SK-N-SH treated with all-trans-retinoic acid at 6 μM for 48 hours (cell line): ENCODE results near the gene GALNT5.
"Not testable (repeated sequence)": the region's sequence is repeated elsewhere in the genome, so short reads cannot be mapped to it uniquely, and the experiment has no call there.

ENCODE experiments used
- ATAC-seq: fragments of 200-7000 bp; cut with Tn5 transposase; 3 replicates; pipeline ENCODE4 v1.9.1; 2020; ENCODE audit warnings: mild to moderate bottlenecking, moderate library complexity
- ARNTL ChIP-seq: fragments of 450-650 bp; formaldehyde crosslinking; IDR thresholded peaks from 2 replicates; pipeline ENCODE4 v1.5.0; 2020; ENCODE audit warnings: low read depth, mild to moderate bottlenecking, moderate library complexity, borderline replicate concordance
- ESRRG ChIP-seq: fragments of 250-450 bp; sonication (Bioruptor Pico); IDR thresholded peaks from 2 replicates; pipeline ENCODE4 v1.6.1; 2021; ENCODE audit warnings: mild to moderate bottlenecking
- GLIS3 ChIP-seq: fragments of 250-450 bp; sonication (Bioruptor Pico); IDR thresholded peaks from 2 replicates; pipeline ENCODE4 v1.5.0; 2020; ENCODE audit warnings: mild to moderate bottlenecking, moderate library complexity
- ISL1 ChIP-seq: fragments of 250-450 bp; sonication (Bioruptor Pico); IDR thresholded peaks from 2 replicates; pipeline ENCODE4 v2.1.2; 2022; ENCODE audit warnings: mild to moderate bottlenecking, moderate library complexity
- OSR1 ChIP-seq: fragments of 250-450 bp; sonication (Bioruptor Pico); IDR thresholded peaks from 2 replicates; pipeline ENCODE4 v1.8.0; 2022; ENCODE audit warnings: moderate library complexity, mild to moderate bottlenecking, inconsistent platforms
- RARB ChIP-seq: fragments of 250-450 bp; sonication (Bioruptor Pico); IDR thresholded peaks from 2 replicates; pipeline ENCODE4 v1.8.0; 2021; ENCODE audit warnings: mild to moderate bottlenecking, moderate library complexity
- TCF4 ChIP-seq: fragments of 250-450 bp; sonication (Bioruptor Pico); IDR thresholded peaks from 2 replicates; pipeline ENCODE4 v1.8.0; 2021; ENCODE audit warnings: mild to moderate bottlenecking, moderate library complexity, borderline replicate concordance
- ZC3H10 ChIP-seq: fragments of 250-450 bp; sonication (Bioruptor Pico); IDR thresholded peaks from 2 replicates; pipeline ENCODE4 v1.5.1; 2021; ENCODE audit warnings: mild to moderate bottlenecking, moderate library complexity
- ZFP3 ChIP-seq: fragments of 250-450 bp; sonication (Bioruptor Pico); IDR thresholded peaks from 2 replicates; pipeline ENCODE4 v1.5.0; 2020; ENCODE audit warnings: mild to moderate bottlenecking, moderate library complexity
- ZFP30 ChIP-seq: fragments of 450-650 bp; formaldehyde crosslinking; IDR thresholded peaks from 2 replicates; pipeline ENCODE4 v1.5.0; 2022; ENCODE audit warnings: mild to moderate bottlenecking, moderate library complexity
- ZNF565 ChIP-seq: fragments of 450-650 bp; formaldehyde crosslinking; conservative IDR thresholded peaks from 2 replicates; pipeline ENCODE4 v1.5.0; 2020; ENCODE audit warnings: low read depth, mild to moderate bottlenecking, moderate library complexity
- ZNF70 ChIP-seq: fragments of 450-650 bp; formaldehyde crosslinking; IDR thresholded peaks from 2 replicates; pipeline ENCODE4 v1.5.0; 2020; ENCODE audit warnings: mild to moderate bottlenecking, moderate library complexity
- TF ChIP-seq, protein P1 (sequence below): fragments of 250-450 bp; sonication (Bioruptor Pico); IDR thresholded peaks from 2 replicates; pipeline ENCODE4 v1.5.1; 2020; ENCODE audit warnings: low read depth, mild to moderate bottlenecking, moderate library complexity
- TF ChIP-seq, protein P2 (sequence below): fragments of 250-450 bp; sonication (Bioruptor Pico); IDR thresholded peaks from 2 replicates; pipeline ENCODE4 v1.8.0; 2020; ENCODE audit warnings: mild to moderate bottlenecking, moderate library complexity, borderline replicate concordance
- TF ChIP-seq, protein P3 (sequence below): fragments of 250-450 bp; sonication (Bioruptor Pico); IDR thresholded peaks from 2 replicates; pipeline ENCODE4 v1.5.0; 2020; ENCODE audit warnings: mild to moderate bottlenecking, moderate library complexity
- TF ChIP-seq, protein P4 (sequence below): fragments of 250-450 bp; sonication (Bioruptor Pico); IDR thresholded peaks from 2 replicates; pipeline ENCODE4 v1.8.0; 2021; ENCODE audit warnings: low read depth, mild to moderate bottlenecking, moderate library complexity, borderline replicate concordance
- TF ChIP-seq, protein P5 (sequence below): fragments of 250-450 bp; sonication (Bioruptor Pico); IDR thresholded peaks from 2 replicates; pipeline ENCODE4 v1.5.1; 2021; ENCODE audit warnings: mild to moderate bottlenecking, moderate library complexity

Gene GALNT5

DNA sequence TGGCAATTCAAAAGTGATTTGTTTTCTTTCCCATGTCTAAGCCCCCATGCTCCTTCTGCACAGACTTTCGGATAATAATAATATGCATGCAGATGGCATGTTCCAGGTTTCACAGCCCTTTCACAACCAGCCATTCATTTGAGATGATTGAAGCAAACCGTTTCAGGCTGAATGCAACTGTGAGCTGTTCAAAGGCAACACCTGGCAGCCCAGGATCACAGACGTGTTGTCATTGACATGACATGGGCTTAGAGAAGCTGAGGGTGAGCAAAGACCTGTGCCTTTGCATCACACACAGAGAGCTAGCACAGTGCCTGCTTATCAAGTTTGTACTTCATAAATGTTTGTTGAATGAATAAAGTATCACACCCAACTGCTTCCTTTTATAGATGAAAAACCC lies 80.5 kb downstream of the GALNT5 start:
- no peak for ATAC-seq
- TF ChIP-seq, protein P1, sequence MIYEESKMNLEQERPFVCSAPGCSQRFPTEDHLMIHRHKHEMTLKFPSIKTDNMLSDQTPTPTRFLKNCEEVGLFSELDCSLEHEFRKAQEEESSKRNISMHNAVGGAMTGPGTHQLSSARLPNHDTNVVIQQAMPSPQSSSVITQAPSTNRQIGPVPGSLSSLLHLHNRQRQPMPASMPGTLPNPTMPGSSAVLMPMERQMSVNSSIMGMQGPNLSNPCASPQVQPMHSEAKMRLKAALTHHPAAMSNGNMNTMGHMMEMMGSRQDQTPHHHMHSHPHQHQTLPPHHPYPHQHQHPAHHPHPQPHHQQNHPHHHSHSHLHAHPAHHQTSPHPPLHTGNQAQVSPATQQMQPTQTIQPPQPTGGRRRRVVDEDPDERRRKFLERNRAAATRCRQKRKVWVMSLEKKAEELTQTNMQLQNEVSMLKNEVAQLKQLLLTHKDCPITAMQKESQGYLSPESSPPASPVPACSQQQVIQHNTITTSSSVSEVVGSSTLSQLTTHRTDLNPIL (CRISPR knock-in tag) = no peak

DNA sequence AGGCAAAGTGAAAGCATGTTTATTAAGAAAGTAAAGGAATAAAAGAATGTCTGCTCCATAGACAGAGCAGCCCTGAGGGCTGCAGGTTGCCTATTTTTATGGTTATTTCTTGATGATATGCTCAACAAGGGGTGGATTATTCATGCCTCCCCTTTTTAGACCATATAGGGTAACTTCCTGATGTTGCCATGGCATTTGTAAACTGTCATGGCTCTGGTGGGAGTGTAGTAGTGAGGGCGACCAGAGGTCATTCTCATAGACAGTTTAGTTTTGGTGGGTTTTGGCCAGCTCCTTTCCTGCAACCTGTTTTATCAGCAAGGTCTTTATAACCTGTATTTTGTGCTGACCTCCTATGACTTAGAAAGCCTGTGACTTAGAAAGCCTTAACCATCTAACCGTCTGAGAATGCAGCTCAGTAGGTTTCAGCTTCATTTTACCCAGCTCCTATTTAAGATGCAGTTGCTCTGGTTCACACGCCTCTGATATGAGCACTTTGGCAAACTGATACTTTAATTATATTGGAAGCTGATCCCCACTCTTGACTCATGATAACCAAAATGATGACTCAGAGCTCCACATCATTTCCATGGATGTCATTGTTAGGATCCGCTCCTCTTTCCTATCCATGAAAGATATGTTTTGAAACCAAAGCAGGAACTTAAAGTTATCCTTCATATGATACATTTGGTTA lies 82.6 kb downstream of the GALNT5 start:
- TF ChIP-seq GLIS3 (no peak), ZNF70 (CRISPR knock-in tag) (no peak)
- no peak for ATAC-seq

DNA sequence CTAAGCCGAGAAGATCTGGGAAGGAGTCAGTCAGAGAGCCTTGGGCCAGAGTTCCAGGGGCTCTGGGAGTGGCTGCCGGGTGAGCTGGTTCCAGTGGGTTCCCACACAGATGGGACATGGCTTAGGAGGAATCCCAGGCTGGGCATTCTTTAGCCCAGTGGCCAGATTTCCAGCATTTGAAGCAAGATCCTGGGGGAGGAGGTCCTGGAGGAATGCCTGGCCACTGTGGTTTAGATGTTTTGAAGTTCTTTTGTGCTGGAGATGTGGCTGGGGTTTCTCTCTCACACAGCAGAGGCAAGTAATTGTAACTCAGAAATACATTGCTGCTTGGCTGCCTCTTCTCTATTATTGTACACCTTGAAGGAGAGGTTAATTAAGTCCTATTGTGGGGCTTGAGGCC lies 83.9 kb downstream of the GALNT5 start:
- ATAC-seq = not testable (repeated sequence)

DNA sequence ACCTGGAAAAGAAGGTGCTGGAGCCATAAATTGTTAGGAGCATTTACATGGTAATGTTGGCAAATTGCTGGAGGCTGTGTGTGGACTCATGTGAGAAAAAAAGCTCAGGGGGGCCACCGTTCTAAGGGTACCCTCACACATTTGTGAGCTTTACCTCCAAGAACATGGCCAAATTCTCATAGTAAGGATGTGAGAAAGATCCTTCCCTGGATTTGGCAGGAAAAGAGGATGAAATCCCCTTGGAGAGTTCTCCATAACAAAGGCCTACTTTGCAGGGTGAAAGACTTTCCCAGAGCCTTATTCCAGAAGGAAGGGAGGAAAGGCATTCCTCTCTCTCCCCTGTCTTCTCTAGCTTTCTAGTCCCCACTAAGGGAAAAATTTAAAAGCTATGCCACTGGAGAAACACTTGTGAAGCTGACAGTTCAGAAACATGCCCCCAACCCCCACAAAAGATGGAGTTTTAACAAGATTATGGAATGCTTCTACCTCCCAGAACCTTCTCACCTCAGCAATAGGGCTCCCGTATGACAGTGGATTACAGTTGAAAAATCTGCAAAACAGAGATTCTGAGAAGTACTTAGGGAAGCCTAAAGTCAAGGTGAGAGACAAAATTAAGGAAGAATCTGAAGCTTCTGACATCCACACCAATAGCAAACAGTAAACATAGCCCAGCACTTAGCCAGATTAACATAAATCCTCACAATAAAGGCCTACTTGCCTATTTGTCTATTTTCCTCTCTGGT lies 88.3 kb downstream of the GALNT5 start:
- ATAC-seq = no peak
- TF ChIP-seq, protein P2, sequence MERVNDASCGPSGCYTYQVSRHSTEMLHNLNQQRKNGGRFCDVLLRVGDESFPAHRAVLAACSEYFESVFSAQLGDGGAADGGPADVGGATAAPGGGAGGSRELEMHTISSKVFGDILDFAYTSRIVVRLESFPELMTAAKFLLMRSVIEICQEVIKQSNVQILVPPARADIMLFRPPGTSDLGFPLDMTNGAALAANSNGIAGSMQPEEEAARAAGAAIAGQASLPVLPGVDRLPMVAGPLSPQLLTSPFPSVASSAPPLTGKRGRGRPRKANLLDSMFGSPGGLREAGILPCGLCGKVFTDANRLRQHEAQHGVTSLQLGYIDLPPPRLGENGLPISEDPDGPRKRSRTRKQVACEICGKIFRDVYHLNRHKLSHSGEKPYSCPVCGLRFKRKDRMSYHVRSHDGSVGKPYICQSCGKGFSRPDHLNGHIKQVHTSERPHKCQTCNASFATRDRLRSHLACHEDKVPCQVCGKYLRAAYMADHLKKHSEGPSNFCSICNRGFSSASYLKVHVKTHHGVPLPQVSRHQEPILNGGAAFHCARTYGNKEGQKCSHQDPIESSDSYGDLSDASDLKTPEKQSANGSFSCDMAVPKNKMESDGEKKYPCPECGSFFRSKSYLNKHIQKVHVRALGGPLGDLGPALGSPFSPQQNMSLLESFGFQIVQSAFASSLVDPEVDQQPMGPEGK = no peak
- TF ChIP-seq OSR1 (CRISPR knock-in tag) (no peak), ZFP30 (CRISPR knock-in tag) (no peak), ISL1 (CRISPR knock-in tag) (no peak), ZC3H10 (CRISPR knock-in tag) (no peak), GLIS3 (no peak), ESRRG (CRISPR knock-in tag) (no peak), ZFP3 (CRISPR knock-in tag) (no peak)
- TF ChIP-seq, protein P3, sequence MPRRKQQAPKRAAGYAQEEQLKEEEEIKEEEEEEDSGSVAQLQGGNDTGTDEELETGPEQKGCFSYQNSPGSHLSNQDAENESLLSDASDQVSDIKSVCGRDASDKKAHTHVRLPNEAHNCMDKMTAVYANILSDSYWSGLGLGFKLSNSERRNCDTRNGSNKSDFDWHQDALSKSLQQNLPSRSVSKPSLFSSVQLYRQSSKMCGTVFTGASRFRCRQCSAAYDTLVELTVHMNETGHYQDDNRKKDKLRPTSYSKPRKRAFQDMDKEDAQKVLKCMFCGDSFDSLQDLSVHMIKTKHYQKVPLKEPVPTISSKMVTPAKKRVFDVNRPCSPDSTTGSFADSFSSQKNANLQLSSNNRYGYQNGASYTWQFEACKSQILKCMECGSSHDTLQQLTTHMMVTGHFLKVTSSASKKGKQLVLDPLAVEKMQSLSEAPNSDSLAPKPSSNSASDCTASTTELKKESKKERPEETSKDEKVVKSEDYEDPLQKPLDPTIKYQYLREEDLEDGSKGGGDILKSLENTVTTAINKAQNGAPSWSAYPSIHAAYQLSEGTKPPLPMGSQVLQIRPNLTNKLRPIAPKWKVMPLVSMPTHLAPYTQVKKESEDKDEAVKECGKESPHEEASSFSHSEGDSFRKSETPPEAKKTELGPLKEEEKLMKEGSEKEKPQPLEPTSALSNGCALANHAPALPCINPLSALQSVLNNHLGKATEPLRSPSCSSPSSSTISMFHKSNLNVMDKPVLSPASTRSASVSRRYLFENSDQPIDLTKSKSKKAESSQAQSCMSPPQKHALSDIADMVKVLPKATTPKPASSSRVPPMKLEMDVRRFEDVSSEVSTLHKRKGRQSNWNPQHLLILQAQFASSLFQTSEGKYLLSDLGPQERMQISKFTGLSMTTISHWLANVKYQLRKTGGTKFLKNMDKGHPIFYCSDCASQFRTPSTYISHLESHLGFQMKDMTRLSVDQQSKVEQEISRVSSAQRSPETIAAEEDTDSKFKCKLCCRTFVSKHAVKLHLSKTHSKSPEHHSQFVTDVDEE (CRISPR knock-in tag) = no peak
- TF ChIP-seq, all 23 proteins: peak for 0

DNA sequence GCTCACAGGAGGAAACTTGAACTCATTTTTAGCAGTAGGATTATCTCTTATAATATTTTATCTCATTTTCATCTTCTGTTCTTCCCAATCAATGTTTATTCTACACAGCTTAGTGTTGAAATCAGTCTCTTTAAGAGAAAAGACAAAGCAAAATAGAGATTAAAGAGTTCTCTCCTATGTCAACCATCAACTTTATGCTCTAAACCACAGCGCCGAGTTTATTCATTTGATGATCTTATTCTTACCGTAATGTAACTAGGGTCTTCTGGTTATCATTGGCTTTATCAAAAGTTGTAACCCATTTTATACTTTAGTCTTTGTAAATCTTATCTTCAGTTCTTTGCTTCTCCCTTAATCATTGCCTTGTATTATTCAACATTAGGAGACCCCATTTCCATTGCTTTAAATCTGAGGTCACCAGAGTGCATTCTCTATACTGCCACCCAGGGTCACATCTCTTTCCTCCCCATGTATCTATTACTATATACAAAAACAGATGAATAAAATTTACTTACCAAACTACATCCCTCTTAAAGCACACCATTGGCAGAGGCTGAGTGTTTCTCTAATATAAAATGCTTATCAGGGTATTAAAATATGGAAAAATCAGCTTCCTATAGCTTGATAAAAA lies 90.9 kb downstream of the GALNT5 start:
- TF ChIP-seq TCF4 (CRISPR knock-in tag) (no peak), ISL1 (CRISPR knock-in tag) (no peak), ARNTL (CRISPR knock-in tag) (no peak)
- ATAC-seq = no peak

DNA sequence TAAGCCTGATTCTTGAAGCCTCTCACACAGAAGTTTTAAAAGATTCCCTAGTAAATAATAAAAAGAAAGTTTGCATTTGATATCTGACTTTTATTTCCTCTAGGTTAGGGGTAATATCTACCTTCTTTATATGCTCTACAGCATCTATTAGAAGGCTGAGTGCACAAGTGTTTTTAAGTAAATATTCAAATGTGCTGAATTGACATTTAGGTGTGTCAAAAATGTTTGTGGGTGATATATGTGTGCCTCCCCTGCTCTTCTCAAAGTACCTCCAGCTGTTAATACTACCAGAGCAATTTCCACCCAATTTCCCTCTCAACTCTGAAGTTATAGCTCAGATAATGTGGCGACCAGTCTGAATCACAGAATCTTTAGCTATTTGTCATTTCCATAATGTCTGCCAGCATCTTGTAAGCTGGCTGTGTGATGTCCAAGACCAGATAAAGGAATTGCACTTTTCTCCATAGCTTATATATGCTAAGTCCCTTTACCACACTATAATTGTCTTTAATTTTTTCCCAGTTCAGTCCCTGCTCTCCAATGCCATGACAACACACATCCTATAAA lies 92.5 kb downstream of the GALNT5 start:
- ATAC-seq = no peak
- no peak for TF ChIP-seq ZC3H10 (CRISPR knock-in tag)
- TF ChIP-seq, protein P4, sequence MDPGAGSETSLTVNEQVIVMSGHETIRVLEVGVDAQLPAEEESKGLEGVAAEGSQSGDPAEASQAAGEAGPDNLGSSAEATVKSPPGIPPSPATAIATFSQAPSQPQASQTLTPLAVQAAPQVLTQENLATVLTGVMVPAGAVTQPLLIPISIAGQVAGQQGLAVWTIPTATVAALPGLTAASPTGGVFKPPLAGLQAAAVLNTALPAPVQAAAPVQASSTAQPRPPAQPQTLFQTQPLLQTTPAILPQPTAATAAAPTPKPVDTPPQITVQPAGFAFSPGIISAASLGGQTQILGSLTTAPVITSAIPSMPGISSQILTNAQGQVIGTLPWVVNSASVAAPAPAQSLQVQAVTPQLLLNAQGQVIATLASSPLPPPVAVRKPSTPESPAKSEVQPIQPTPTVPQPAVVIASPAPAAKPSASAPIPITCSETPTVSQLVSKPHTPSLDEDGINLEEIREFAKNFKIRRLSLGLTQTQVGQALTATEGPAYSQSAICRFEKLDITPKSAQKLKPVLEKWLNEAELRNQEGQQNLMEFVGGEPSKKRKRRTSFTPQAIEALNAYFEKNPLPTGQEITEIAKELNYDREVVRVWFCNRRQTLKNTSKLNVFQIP (CRISPR knock-in tag) = no peak
- no peak for TF ChIP-seq ARNTL (CRISPR knock-in tag)
- TF ChIP-seq GLIS3 = no peak
- TF ChIP-seq RARB (CRISPR knock-in tag) = no peak
- TF ChIP-seq ZNF565 (CRISPR knock-in tag) = no peak
- TF ChIP-seq, protein P1 (CRISPR knock-in tag) = no peak
- TF ChIP-seq, protein P5, sequence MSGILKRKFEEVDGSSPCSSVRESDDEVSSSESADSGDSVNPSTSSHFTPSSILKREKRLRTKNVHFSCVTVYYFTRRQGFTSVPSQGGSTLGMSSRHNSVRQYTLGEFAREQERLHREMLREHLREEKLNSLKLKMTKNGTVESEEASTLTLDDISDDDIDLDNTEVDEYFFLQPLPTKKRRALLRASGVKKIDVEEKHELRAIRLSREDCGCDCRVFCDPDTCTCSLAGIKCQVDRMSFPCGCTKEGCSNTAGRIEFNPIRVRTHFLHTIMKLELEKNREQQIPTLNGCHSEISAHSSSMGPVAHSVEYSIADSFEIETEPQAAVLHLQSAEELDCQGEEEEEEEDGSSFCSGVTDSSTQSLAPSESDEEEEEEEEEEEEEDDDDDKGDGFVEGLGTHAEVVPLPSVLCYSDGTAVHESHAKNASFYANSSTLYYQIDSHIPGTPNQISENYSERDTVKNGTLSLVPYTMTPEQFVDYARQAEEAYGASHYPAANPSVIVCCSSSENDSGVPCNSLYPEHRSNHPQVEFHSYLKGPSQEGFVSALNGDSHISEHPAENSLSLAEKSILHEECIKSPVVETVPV (CRISPR knock-in tag) = no peak
- no peak for TF ChIP-seq ESRRG (CRISPR knock-in tag)
- TF ChIP-seq, protein P2 = no peak
